ENCODE measurements around the gene NUDT16L1.

NUDT16L1 gene

DNA sequence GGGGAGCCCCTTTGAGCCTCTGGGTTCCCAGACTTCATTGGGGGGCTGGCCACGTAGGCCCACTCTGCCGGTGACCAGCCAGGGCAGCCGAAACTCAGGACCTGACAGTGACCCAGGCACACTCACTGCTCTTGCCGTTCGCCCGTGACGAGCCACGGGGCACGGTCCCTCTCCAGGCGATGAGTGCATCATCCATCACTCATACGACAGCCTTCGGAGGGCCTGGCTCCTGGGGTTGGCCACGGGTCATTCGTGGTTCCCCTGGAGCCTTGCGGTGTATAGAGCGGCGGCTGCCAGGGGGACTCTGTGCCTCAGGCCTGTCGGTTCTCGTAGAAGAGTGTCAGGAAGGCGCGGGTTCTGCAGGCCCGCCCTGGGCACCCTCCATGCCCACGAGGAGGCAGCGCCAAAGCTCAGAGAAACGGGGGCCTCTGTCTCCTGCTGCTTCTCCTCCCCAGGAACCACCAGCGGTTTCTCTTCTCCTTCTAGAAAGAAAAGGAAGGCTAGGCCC, 11.2 kb upstream of the NUDT16L1 start:
- DNase-seq, result no peak

DNA sequence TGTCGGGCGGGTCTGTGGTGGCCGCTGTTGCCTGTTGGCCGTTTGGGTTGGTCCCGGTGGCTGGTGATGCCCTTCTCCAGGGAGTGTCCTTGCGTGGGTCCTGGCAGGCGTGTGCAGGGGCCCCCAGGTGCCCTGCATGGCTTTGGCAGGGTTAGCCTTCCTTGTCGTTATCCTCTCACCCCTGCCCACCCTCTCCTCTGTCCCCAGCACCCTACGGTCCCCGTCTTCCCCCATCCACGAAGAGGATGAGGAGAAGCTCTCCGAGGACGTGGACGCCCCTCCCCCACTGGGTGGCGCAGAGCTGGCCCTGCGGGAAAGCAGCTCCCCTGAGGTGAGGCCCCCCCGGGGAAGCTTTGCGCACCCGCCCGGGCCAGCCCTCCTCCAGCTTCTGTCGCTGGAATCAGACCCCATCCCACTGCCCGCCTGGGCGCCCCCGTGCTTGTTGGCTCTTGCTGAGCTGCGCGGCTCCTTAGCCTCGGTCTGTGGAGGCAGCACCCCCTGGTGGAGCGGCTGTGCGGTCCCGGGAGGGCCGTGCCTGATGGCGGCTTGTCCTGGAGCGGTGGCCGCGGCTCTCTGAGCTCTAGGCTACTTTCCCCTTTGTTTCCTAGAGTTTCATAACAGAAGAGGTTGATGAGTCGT, 10.6 kb upstream of the NUDT16L1 start:
- DNase-seq, result peak in 36 of 51 donors; percentile 4 to 75 (median 39)

DNA sequence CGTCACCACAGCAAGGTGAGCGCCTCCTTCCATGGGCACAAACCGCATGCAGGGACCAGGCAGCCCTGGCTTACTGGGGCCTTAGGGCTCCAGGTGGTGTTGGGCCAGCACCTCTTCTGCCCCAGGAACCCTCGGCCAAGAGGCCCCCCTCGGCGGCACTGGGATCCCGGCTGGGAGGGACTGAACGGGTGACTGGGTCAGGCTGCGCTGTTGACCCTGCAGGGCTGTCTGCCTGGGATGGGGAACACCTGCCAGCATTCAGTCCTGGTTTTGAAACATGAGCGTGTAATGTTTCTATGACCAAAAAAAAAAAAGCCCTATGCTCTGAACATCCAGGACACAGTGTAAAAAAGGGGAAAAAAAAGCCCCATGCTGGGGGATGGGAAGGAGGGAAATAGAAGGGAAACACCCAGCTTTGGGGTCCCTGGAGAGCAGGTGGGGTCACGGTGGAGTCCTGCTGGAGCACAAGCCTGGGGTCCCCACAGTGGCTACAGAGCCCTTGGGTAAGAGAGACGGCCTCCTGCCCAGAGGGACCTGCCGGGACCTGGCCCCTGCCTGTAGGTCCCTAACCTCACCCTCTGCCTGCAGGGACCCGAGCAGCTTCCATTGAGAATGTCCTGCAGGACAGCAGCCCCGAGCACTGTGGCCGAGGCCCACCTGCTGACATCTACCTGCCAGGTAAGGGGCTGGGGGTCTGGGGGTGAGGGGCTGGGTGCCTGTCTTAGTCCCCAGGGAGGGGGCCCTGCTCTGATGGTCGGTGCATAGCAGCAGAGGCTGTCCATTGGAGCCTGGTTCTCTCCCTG, 9.9 kb upstream of the NUDT16L1 start:
- no peak for DNase-seq

DNA sequence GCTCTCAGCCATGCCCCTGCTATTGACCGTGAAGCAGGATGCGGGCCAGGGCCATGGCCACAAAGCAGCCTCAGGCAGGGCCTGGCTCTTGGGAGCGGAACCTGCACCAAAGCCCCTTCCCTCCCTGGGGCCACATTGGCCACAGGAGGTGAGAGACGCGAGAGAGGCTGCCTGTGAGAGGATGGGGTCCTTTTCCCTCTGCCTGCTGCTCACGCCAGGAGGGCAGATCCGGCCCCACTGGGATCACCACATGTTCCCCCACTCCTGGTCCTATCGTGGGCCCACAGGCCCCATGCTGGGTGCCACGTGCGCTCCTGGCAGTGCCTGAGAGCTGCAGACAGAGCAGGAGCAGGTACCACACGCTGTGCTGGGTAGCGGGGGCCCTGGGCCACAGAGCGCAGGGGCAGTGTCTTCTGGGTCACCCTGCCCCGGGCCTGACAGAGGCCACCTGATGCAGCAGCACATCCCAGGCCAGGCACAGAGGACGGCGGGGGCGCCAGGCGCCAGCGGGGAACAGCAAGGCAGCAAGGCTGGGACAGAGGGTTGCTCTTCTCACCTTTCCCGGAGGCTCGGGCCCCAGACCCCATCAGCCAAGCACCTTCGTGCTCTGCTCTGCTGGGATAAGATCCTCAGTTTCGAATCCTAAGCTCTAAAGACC, 9.2 kb upstream of the NUDT16L1 start:
- DNase-seq, result peak in 2 of 51 donors; percentile 13 to 16

DNA sequence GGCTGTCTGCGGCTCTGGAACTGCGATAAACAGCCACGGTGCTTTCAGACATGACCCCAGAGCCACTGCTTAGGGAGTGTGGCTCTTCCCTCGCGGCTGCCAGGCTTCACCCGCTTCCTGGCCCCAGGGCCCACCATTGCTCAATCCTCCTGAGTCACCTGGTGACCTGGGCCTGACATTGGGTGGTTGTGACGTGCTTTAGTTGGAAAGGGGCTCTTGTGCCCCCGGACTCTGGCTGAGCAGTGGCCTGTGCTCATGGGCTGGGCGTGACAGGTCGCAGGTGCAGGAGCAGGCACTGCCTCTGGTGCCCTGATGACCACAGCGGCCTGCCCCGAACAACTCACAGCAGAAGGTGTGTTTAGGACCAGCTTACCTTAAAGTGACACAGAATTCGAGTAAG, 8.6 kb upstream of the NUDT16L1 start:
- DNase-seq, result no peak

DNA sequence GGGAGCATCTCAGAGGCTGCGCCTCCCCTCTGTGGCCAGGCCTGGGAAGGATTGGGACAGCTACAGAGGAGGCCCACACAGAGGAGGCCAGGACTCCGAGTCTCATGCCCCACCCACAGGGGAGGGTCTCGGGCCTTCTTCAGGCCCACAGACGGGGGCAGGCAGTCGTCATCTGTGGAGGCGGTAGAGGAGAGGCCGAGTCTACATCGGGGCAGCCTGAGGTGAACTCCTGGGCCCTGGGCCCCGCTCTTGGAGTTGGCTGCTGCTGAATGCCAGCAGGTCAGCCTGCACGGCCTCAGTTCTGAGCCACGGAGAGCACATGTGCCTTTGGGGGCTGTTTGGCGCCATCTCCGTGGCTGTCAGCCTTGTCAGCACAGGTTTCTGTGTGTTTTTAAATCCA, 8.1 kb upstream of the NUDT16L1 start:
- peak in 8 of 51 donors; percentile 16 to 58 (median 39) for DNase-seq

DNA sequence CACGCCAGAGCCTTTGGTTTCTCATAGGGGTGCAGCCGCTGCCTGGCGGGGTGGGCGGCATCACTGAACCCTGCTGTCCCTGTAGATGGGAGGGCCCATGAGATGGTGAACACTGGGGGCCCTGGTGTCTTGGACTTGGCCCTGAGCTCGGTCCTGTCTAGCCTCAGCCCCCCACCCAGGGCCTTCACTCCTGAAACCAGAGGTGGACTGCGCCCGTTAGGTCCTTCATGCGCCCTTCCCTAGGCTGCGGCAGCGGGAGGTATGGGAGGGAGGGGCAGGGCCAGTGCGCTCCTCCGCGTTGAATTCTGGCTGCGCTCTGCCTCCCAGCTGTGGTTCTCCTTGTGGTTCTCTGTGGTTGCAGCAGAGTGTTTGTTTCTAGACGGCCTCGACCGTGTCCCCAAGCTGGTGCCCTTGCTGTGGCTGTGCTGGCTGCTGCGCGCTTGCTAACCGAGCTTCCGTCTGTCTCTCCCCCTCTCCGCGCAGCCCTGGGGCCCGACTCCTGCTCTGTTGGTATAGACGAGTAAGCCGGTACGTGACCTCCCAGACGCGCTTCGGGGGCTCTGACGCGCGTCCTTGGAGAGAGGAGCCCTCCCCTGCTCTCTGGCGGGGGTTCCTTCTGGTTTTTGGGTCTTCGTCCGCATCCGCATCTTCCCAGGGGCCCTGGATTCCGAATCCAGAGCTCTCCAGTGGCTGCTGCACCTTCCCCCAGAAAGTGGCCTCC, 7.4 kb upstream of the NUDT16L1 start:
- DNase-seq, result no peak

DNA sequence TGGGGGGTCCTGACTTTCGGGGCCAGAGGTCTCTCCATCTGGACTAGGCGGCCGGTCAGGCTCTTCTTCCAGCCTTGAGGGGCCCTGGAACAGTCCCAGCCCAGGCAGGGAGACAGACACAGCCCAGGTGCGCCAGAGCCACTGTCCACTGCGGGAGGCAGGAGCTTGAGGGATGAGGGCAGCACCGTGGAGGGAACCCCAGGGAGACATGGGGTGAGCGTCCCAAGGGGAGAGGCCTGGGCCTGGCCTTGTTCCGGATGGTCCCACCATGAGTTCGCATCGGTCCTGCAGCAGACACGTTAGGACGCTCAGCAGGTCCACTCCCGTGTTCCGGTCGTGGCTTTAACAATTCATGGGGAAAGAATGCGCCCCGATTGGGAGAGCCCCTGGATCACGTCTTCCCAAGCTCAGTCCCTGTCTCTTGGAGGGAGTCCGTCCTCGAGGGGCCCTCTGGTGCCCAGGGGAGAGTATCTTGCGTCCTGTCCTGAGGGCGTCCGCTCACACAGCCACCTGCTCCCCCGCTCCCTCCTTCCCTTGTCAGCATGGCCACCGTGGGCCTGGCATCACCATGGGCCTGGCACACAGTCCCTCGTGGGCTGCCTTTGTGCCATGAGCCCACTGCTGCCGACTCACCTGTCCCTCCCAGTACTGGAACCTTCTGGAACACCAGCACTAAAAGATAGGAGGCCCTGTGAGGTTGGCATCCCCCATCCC, 6.7 kb upstream of the NUDT16L1 start:
- no peak for DNase-seq

DNA sequence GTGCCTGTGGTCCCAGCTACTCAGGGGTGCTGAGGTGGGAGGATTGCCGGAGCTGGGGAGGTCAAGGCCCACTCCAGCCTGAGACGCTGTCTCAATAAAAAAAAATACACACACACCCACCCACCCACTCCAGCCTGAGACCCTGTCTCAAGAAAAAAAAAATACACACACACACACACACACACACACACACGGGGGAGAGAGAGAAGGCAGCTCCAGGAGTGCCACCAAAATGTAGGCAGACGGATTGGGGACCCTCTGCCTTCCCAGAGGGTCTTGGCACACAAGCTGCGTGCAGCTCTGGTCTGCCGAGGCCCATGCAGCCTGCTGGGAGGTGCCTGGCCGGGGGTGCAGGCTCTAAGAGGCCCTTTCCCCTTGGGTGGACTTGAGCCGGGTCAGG, 5.9 kb upstream of the NUDT16L1 start:
- no peak for DNase-seq

DNA sequence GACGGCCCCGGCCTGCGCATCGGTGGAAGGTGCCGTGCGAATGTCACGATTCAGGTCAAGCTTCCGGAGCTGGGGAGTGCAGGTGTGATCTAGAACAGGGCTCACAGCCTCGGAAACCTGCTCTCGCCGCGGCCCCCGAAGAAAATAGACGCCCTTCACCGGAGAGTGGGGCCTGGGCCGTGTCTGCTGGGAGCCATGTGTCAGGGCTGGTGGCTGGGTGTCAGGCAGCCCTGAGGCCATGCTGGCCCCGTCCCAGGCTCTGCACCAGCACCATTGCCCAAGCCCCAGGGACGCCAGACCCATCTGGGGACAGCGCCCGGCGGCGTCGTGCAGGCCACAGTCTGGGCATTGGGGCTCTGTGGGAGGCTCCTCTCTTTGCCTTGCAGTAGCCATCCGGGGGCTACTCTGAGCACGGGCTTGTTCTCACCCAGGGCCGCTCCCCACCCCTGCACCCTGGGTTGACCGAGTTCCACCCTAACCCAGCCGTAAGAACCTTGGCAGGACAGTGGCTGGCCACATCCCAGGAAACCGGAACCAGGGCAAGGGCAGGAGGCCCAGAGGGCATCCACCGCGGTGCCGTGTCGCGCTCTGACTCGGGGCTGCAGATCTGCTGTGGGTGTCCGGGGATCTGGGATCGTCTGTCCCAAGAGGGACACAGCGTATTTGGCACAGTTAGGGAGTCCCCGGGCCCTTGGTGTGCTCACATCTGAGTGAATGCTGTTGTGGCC, 5.3 kb upstream of the NUDT16L1 start:
- DNase-seq, result no peak

DNA sequence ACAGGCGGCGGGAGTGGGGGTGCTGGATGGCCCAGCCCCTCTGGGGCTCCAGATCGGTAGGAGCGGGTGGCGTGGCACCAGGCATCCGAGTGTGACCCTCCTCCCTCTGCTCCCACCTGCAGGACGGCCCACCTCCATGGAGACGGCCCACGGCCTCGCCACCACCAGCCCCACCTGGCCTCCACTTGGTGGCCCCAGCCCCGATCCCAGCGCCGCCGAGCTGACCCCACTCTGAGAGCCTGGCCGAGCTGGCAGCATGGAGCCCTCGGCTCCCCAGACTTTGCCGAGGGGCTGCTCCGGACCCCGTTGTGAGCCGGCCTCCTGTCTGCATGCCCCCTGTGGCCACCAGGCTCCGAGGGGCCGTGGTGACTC, 4.7 kb upstream of the NUDT16L1 start:
- DNase-seq, result no peak

DNA sequence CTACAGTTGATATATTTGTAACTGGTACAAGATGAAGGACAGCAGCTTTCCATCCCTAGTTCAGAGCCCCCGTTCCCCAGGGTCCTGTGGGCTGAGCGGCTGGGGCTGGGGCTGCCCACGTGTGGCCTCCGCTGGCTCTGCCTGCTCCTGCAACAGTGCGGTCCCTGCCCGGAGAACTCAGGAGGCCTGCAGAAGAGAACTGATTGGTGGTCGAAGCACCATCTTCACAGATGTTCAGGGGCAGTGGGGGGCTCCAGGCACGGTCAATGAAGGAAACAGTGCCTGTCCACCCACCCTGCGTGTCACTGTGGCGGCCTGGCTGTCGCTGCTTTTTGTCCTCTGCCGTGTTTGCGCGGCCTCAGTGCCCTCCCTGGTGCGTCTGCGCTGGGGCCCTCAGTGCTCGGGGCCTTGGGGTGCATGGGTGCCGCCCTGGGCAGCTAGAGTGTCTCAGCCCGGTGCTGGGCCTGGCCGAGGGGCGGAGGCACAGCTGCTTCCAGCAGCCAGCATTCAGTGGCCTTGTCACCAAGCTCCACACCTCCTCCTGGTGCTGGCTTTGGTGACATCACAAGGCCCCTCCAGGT, 4.2 kb upstream of the NUDT16L1 start:
- no peak for DNase-seq

DNA sequence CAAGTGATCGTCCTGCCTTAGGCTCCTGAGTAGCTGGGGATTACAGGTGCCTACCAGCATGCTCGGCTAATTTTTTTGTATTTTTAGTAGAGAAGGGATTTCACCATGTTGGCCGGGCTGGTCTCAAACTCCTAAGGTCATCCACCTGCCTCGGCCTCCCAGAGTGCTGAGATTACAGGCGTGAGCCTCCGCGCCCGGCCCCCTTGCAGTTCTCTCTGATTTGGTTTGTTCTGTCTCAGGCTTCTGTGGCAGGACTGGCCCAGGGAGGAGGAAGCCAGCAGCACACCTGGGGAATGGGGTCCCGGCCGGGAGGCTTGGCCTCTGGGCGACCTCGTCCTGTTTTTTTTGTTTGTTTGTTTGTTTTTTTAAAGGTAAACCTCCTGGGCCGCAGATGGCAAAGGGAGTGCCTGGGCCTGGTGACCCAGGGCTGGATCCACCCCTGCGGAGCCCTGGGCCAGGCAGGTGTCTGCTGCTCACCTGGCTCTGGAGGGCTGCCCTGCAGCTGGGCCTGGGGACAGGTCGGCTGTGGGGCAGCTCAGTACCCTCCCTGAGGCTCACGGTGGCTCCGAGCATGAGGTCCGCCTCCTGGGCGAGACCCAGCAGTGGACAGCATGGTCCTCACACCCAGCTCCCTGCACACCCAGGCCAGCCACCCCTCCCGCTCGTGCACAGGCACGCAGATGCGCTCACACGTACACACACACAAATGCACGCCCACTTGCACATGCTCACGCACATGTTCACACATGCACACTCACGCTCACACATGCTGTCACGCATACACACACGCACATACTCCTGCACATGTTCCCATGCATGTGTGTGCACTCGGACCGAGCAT, 3.3 kb upstream of the NUDT16L1 start:
- DNase-seq, result no peak

DNA sequence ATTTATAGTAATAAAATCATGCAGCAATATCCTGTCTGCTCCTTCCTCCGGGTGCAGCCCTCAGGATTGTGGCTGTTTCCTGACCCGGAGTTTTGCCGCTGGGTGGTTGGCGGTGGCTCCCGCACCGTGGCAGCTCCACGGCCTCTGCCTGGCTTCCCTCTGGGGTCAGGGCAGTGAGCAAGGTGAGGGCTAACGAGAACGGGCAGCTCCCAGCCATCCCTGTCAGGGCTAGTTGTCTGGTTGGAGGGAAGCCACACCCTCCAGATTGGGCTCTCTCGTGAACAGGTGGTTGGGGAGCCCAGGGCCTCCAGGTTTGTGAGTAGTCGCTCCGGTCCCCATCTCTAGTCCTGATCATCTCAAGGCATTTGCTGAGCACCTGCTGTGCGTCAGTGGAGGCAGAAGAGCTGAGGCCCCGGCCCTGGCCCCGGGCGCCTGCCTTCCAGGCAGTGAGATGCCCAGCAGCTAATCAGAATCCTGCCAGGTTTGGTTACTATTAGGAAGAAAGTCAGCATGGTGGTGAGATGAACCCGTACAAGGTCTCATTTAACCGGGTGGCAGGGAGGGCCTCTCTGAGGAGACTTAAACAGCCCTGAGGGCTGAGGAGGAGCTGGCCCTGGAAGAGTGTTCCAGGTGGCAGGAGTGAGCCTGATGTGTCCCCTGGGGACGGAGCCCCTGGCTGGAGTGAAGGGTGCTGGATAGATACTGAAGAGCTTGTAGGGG, 2.3 kb upstream of the NUDT16L1 start:
- DNase-seq, result no peak

DNA sequence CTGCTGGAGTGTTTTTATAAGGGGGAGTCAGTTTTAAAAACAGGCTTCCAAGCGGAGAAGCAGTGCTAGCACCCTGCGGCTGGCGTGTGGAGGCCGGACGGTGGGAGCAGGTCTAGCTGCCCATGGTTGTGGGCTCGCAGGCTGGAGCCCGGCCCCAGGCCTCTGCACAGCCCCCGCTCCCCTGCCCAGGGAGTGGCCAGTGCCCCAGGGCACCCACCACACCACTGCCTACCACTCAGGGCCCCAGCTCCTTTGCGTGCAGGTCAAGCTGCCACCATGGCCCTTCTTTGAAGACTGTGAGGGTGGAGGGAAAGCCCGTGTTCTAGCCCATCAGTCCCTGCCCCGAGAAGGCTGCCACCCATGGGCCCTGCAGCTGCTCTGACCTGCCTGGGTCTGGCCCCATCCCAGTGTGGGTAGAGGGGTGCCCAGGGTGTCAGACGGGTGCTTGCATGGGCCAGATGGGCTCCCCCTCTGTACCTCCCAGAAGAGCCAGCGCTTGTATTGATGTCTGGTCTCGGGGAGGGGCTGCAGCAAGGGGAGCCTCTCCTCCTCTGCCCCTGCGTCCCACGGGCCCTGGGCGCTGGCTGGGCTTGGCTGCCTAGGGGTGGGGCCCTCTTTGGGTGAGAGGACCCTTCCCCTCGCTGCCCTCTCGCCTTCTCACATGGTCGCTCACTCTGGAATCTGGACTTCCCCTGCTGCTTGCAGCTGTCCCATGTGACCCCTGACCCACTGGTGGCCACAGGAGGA, 1.5 kb upstream of the NUDT16L1 start:
- no peak for DNase-seq

DNA sequence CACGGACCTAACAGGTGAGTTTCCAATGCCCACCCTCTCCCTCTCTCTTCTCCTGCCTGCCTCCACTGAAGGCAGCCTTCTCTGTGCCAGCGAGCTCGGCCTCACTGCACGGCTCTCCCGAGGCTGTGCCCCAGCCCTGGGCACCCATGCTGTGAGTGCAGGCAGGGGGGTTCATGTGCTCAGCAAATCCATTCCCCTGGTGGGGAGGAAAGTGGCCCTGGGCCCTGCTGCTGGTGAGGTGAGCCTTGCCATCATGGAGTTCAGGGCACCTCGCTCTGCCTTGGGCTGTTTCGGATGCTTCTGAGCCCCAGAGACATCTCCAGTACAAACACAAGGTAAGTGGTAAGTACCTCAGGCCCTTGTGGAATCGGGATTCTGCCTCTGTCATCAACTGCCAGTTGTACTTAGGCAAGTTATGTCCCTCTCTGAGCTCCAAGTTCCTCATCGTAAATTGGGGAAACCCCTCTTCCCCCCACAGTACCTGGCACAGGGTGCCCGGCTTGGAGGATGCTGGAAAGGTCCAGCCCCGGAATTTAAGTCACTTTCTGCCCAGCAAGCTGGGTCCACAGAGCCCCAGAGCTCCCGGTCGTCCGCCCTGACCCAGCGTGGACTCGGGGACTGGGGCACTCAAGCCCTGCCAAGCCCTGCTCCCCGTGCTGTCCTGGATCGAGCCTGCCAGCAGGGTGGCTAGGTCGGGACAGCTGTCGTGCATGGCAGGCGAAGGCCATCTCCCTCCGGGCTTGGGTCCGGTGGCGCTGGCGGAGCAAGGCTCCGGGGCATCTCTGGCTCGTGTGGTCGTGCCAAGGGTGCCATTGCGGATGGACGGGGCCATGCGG, 684 bp upstream of the NUDT16L1 start:
- DNase-seq, result peak in 5 of 51 donors; percentile 55 to 66 (median 65)
